HG03342 (cell line): ENCODE data around the gene CCDC167.

Experiments
- ATAC-seq: cut with Tn5 transposase; IDR thresholded peaks from one replicate; pipeline ENCODE4 v1.9.1; 2021; ENCODE audit warnings: mild to moderate bottlenecking, moderate library complexity; ENCODE audit not compliant: unreplicated experiment

Gene CCDC167

GRCh38 chr6:37435373-37435772, 64.3 kb downstream of the CCDC167 start:
- ATAC-seq: no peak

- ATAC-seq: peak; percentile 36
These were observed 65.9 kb downstream of the CCDC167 start for GRCh38 chr6:37433657-37434271.
